Keratinocyte (primary cell): ENCODE data around the gene FAM229A. TPM values are rescaled to one million over a fixed set of nuclear protein-coding genes. Genes with fewer than 3 reads are reported as not detected.

Source experiments
- DNase-seq: peaks from one replicate; pipeline ENCODE4 v3.0.0-alpha.2; 2011; ENCODE audit warnings: low read depth, missing footprints, low spot score
- FAIRE-seq: peaks from 2 replicates; lab custom pipeline; 2011; peaks lifted over from hg19 to GRCh38; lab: Jason Lieb, UNC
- H2AFZ ChIP-seq: 2 replicates; pipeline ENCODE4 v1.6.0; 2012; ENCODE audit warnings: low read length, control low read depth, inconsistent platforms; ENCODE audit not compliant: control insufficient read depth
- H3K27ac ChIP-seq: 2 replicates; pipeline ENCODE4 v1.5.1; 2011; ENCODE audit warnings: low read length; ENCODE audit not compliant: control insufficient read depth, insufficient read depth
- H3K27me3 ChIP-seq: 3 replicates; pipeline ENCODE4 v1.6.0; 2011; ENCODE audit warnings: low read length; ENCODE audit not compliant: control insufficient read depth, insufficient read depth; ENCODE audit errors: extremely low read depth
- H3K36me3 ChIP-seq, 2 experiments: 2 replicates in 1 of 2; 3 replicates in 1 of 2; pipeline ENCODE4 v1.5.1; 2011; ENCODE audit warnings: low read length in 2 of 2, mild to moderate bottlenecking in 1 of 2; ENCODE audit not compliant: control insufficient read depth in 2 of 2, insufficient read depth in 2 of 2; ENCODE audit errors: extremely low read depth in 1 of 2
- H3K4me1 ChIP-seq: 3 replicates; pipeline ENCODE4 v1.5.1; 2011; ENCODE audit warnings: low read length; ENCODE audit not compliant: control insufficient read depth, insufficient read depth; ENCODE audit errors: extremely low read depth
- H3K4me2 ChIP-seq: 3 replicates; pipeline ENCODE4 v1.6.0; 2011; ENCODE audit warnings: low read depth, low read length; ENCODE audit not compliant: control insufficient read depth, insufficient read depth; ENCODE audit errors: extremely low read depth
- H3K4me3 ChIP-seq, 3 experiments: fragments of 200-600 bp in 1 of 3; sonication (generic) in 1 of 3; 2 replicates in 2 of 3; 3 replicates in 1 of 3; pipeline ENCODE4 v1.5.1; 2011 to 2016; ENCODE audit warnings: low read length in 3 of 3, mild to moderate bottlenecking in 3 of 3, control low read depth in 2 of 3, inconsistent platforms in 1 of 3, low read depth in 1 of 3, mixed read lengths in 1 of 3, mixed run types in 1 of 3, moderate library complexity in 1 of 3; ENCODE audit not compliant: control insufficient read depth in 2 of 3, insufficient read depth in 2 of 3; ENCODE audit errors: extremely low read depth in 1 of 3
- H3K79me2 ChIP-seq: 2 replicates; pipeline ENCODE4 v1.6.0; 2012; ENCODE audit warnings: low read length; ENCODE audit not compliant: control insufficient read depth, insufficient read depth
- H3K9ac ChIP-seq: 3 replicates; pipeline ENCODE4 v1.6.0; 2011; ENCODE audit warnings: low read length; ENCODE audit not compliant: control insufficient read depth, insufficient read depth; ENCODE audit errors: extremely low read depth
- H3K9me1 ChIP-seq: 3 replicates; pipeline ENCODE4 v1.6.0; 2011; ENCODE audit warnings: low read length; ENCODE audit not compliant: control insufficient read depth, insufficient read depth; ENCODE audit errors: extremely low read depth
- H3K9me3 ChIP-seq: 2 replicates; pipeline ENCODE4 v1.5.1; 2012; ENCODE audit warnings: low read depth, low read length; ENCODE audit not compliant: control insufficient read depth
- H4K20me1 ChIP-seq: 3 replicates; pipeline ENCODE4 v1.6.0; 2011; ENCODE audit warnings: low read length; ENCODE audit not compliant: control insufficient read depth, insufficient read depth; ENCODE audit errors: extremely low read depth
- EZH2 ChIP-seq: IDR thresholded peaks from one replicate; pipeline ENCODE4 v1.6.1; 2012; ENCODE audit warnings: inconsistent platforms, mild to moderate bottlenecking, low read length, moderate library complexity
- dilution Hi-C: fragments of 300-500 bp; cut with MboI; formaldehyde crosslinking; loops from one replicate; pipeline ENCODE4 v1.7.0; 2020; ENCODE audit warnings: low sequenced_read_pairs; ENCODE audit not compliant: extremely low pct_ligation_motif_present
- polyA plus RNA-seq, 5 experiments: library from polyadenylated mRNA; depleted of rRNA in 3 of 5; stranded (reverse) in 3 of 5; stranded (forward) in 1 of 5; unstranded in 1 of 5; fragments of >200 nt; gene quantifications; 1 replicate in 1 of 5; 2 replicates in 3 of 5; 3 replicates in 1 of 5; pipeline versions ENCODE4 v1.2.1 to v1.2.3, GENCODE V29; 2011 to 2012; ENCODE audit warnings: missing spikeins in 2 of 5, low read depth in 1 of 5, low replicate concordance in 1 of 5
- TF ChIP-seq, protein P1 (sequence below), 3 experiments: IDR thresholded peaks in 1 of 3; conservative IDR thresholded peaks in 1 of 3; optimal IDR thresholded peaks in 1 of 3; 2 replicates in 2 of 3; 3 replicates in 1 of 3; pipeline versions ENCODE3 to v1.5.1; 2011; ENCODE audit warnings: low read length in 3 of 3, mild to moderate bottlenecking in 3 of 3, moderate library complexity in 2 of 3, control low read depth in 1 of 3, inconsistent platforms in 1 of 3; ENCODE audit not compliant: insufficient read depth in 2 of 3; ENCODE audit errors: extremely low read depth in 1 of 3

The FAM229A gene
- polyA plus RNA-seq, 1 donor (not counting 4 experiments of a cell fraction or from before 2014, with no cell fraction given): 1.1 TPM

DNA sequence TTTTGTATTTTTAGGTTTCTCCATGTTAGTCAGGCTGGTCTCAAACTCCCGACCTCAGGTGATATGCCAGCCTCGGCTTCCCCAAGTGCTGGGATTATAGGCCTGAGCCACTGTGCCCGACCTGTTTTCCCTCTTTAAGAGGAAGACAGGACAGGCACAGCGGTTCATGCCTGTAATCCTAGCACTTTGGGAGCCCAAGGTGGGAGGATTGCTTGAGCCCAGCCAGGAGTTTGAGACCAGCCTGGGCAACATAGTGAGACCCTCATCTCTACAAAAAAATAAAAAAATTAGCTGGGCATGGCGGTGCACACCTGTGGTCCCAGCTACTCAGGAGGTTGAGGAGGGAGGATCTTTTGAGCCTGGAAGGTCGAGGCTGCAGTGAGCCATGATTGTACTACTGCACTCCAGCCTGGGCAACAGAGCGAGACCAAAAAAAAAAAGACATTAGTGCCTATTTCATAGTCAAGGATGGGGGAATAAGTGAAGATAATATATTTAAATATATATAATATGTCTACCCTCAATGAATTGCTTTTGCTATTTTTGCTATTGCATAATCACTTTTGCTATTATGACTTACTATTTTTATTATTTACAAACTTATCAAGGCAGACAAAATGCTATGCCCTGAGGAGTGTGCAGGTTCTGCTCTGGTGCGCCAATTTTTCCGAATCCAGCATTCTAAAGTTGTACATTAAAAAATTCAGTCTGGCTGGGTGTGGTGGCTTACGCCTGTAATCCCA, 44.0 kb downstream of the FAM229A start:
- Histone ChIP-seq H3K4me2 (no peak overlapping the region), H4K20me1 (no peaks in the 10 kb centered on the region), H3K36me3 (peaks cover 8 to 9% of the 10 kb centered on the region in 2 experiments), H3K4me1 (no peaks in the 10 kb centered on the region), H2AFZ (no peak overlapping the region), H3K9ac (no peak overlapping the region), H3K27me3 (no peaks in the 10 kb centered on the region), H3K9me3 (no peaks in the 10 kb centered on the region), H3K79me2 (peaks cover 9% of the 10 kb centered on the region), H3K9me1 (no peaks in the 10 kb centered on the region), H3K27ac (no peak overlapping the region), H3K4me3 (no peak overlapping the region)
- no peak for FAIRE-seq
- dilution Hi-C loops: no loop called here
- TF ChIP-seq EZH2: no peak
- TF ChIP-seq, protein P1, sequence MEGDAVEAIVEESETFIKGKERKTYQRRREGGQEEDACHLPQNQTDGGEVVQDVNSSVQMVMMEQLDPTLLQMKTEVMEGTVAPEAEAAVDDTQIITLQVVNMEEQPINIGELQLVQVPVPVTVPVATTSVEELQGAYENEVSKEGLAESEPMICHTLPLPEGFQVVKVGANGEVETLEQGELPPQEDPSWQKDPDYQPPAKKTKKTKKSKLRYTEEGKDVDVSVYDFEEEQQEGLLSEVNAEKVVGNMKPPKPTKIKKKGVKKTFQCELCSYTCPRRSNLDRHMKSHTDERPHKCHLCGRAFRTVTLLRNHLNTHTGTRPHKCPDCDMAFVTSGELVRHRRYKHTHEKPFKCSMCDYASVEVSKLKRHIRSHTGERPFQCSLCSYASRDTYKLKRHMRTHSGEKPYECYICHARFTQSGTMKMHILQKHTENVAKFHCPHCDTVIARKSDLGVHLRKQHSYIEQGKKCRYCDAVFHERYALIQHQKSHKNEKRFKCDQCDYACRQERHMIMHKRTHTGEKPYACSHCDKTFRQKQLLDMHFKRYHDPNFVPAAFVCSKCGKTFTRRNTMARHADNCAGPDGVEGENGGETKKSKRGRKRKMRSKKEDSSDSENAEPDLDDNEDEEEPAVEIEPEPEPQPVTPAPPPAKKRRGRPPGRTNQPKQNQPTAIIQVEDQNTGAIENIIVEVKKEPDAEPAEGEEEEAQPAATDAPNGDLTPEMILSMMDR (optimal IDR thresholded peaks at IDR 0.05 in 1 of 3, IDR thresholded peaks at IDR 0.05 in 1 of 3, conservative IDR thresholded peaks at IDR 0.05 in 1 of 3; ENCODE audit: extremely low read depth in 1 of 3, insufficient read depth in 2 of 3, low read length in 3 of 3): no peak
- no peak for DNase-seq

DNA sequence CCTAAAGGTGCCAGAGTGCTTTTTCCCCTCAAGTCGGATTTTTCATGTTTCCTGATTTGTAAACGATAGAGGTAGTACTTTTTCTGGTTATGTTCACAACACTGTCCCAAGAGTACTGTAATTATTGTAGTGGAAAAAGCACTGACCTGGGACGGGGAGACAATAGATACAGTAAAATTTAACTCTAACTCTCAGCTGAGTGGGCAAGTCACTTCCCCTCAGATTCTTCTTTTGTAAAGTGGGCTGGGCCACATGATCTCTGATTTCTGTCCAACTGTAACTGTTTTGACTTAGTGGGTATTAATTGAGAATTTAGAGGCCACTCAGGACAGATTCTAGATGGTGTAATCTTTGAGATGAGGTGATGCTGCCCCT, 45.4 kb downstream of the FAM229A start:
- peaks cover 22% of the 10 kb centered on the region for H3K79me2 ChIP-seq
- no peaks in the 10 kb centered on the region for H3K27me3 ChIP-seq
- TF ChIP-seq, protein P1 (optimal IDR thresholded peaks at IDR 0.05 in 1 of 3, IDR thresholded peaks at IDR 0.05 in 1 of 3, conservative IDR thresholded peaks at IDR 0.05 in 1 of 3; ENCODE audit: extremely low read depth in 1 of 3, insufficient read depth in 2 of 3, low read length in 3 of 3): no peak
- TF ChIP-seq EZH2: no peak
- H3K27ac ChIP-seq: no peak overlapping the region
- H3K4me3 ChIP-seq: no peak overlapping the region
- no peaks in the 10 kb centered on the region for H3K9me3 ChIP-seq
- H3K4me2 ChIP-seq: no peak overlapping the region
- H4K20me1 ChIP-seq: no peaks in the 10 kb centered on the region
- H2AFZ ChIP-seq: no peak overlapping the region
- FAIRE-seq (no peak), DNase-seq (no peak)
- no peak overlapping the region for H3K9ac ChIP-seq
- peaks cover 3 to 9% of the 10 kb centered on the region in 2 experiments for H3K36me3 ChIP-seq
- H3K4me1 ChIP-seq: no peaks in the 10 kb centered on the region
- dilution Hi-C loops: no loop called here
- no peaks in the 10 kb centered on the region for H3K9me1 ChIP-seq
